ENCODE results near the gene TRPV4. TPM values are rescaled to one million over a fixed set of nuclear protein-coding genes. Genes with fewer than 3 reads are reported as not detected.

Gene TRPV4
- total RNA-seq, 1 donor, result 0.43 TPM

DNA sequence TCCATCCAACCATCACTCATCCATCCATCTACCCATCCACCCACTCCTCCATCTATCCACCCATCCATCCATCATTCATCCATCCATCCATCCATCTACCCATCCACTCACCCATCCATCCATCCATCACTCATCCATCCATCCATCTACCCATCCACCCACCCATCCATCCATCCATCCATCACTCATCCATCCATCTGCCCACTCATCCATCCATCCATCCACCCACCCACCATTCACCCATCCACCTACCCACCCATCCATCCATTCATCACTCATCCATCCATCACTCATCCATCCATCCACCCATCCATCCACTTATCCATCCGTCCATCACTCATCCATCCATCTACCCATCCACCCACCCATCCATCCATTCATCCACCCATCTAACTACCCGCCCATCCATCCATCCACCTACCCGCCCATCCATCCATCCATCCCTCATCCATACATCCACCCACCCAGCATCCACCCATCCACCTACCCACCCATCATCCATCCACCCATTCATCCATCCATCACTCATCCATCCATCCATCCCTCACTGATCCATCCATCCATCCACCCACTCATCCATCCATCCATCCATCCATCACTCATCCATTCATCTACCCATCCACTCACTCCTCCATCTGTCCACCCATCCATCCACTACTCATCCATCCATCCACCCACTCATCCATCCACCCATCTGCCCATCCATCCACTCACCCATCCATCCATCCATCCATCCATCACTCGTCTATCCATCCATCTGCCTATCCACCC is 24.1 kb downstream of the TRPV4 start:
- no peak overlapping the region for H3K4me3 ChIP-seq (ENCODE audit: low read depth, low read length)
- TF ChIP-seq, protein P1, sequence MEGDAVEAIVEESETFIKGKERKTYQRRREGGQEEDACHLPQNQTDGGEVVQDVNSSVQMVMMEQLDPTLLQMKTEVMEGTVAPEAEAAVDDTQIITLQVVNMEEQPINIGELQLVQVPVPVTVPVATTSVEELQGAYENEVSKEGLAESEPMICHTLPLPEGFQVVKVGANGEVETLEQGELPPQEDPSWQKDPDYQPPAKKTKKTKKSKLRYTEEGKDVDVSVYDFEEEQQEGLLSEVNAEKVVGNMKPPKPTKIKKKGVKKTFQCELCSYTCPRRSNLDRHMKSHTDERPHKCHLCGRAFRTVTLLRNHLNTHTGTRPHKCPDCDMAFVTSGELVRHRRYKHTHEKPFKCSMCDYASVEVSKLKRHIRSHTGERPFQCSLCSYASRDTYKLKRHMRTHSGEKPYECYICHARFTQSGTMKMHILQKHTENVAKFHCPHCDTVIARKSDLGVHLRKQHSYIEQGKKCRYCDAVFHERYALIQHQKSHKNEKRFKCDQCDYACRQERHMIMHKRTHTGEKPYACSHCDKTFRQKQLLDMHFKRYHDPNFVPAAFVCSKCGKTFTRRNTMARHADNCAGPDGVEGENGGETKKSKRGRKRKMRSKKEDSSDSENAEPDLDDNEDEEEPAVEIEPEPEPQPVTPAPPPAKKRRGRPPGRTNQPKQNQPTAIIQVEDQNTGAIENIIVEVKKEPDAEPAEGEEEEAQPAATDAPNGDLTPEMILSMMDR (IDR thresholded peaks at IDR 0.05; ENCODE audit: insufficient read depth, low read depth, low read length), result no peak
- DNase-seq (ENCODE audit: low read depth), result no peak

DNA sequence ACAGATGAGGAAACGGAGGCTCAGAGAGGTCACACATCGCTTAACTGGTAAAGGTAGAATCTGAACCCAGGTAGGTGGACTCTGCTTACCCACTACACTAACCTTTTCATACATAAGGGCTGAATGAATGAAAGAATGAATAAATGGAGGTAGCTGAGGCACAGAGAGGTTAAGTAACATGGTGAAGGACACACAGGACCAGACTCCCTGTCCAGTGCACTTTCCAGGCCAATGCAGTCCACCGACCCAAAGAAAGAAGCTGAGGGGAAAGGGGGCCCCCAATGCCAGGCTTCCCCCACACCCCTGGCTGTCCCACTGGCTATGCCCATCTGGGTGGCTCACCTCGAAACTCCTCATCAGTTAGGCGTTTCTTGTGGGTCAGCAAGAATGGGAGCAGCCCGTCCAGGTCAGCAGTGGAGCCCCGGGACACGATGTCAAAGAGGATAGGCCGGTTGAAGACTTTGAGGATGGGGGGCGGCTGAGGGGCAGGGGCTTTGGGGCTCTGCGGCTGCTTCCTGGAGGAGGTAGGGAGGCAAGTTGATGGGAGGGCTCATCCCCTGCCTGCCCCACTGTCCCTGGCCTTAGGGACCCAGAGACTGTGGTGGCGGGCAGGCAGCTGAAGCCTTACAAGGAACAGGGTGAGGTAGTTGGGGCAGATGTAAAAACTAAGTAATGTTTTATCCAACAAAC is 25.1 kb downstream of the TRPV4 start:
- H3K4me3 ChIP-seq (ENCODE audit: low read depth, low read length), result no peak overlapping the region
- DNase-seq (ENCODE audit: low read depth), result no peak
- TF ChIP-seq, protein P1 (IDR thresholded peaks at IDR 0.05; ENCODE audit: insufficient read depth, low read depth, low read length), result no peak

- no peak overlapping the region for H3K4me3 ChIP-seq (ENCODE audit: low read depth, low read length)
- TF ChIP-seq, protein P1 (IDR thresholded peaks at IDR 0.05; ENCODE audit: insufficient read depth, low read depth, low read length), result peak; percentile 98
- DNase-seq (ENCODE audit: low read depth), result peak; percentile 47
Measured at GRCh38 chr12:109804820-109805761, 28.1 kb downstream of the TRPV4 start.

- TF ChIP-seq, protein P1 (IDR thresholded peaks at IDR 0.05; ENCODE audit: insufficient read depth, low read depth, low read length), result no peak
- DNase-seq (ENCODE audit: low read depth), result no peak
- no peak overlapping the region for H3K4me3 ChIP-seq (ENCODE audit: low read depth, low read length)
Measured at GRCh38 chr12:109803678-109804077, 29.5 kb downstream of the TRPV4 start.

DNA sequence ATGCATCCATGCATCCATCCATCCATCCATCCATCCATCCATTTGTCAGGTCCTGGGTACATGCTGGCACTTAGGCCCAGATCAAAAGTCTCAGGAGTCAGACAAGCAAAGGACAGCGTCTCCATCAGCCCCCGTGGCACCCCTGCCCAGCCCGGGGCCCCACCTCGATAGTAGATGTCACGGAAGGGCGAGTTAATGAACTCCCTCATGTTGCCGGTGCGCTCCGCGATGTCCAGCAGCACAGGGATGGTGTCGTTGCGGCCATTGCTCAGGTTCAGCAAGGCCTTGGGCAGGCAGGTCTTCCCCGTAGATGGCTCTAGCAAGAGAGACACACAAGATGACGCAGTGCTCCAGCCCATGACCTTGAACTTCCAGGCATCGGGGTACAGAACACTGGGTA is 30.4 kb downstream of the TRPV4 start:
- TF ChIP-seq, protein P1 (IDR thresholded peaks at IDR 0.05; ENCODE audit: insufficient read depth, low read depth, low read length), result no peak
- DNase-seq (ENCODE audit: low read depth), result no peak
- no peak overlapping the region for H3K4me3 ChIP-seq (ENCODE audit: low read depth, low read length)

GRCh38 chr12:109800536-109800935 is 32.7 kb downstream of the TRPV4 start:
- TF ChIP-seq, protein P1 (IDR thresholded peaks at IDR 0.05; ENCODE audit: insufficient read depth, low read depth, low read length), result no peak
- H3K4me3 ChIP-seq (ENCODE audit: low read depth, low read length), result no peak overlapping the region
- DNase-seq (ENCODE audit: low read depth), result no peak

Measured in fibroblast of villous mesenchyme (primary cell).